Parathyroid adenoma (tissue), 2 donors: ENCODE data around the gene ARPC2.
A peak's percentile ranks its signal among the peaks of the same experiment; 100 is the strongest.

Experiments
- H2AFZ ChIP-seq: fragments of 300-600 bp; sonication (generic); one replicate; pipeline ENCODE4 v1.7.0; 2017; ENCODE audit warnings: antibody characterized with exemption, mild to moderate bottlenecking
- H3K27ac ChIP-seq: fragments of 300-600 bp; sonication (generic); one replicate; pipeline ENCODE4 v1.7.0; 2017
- H3K27me3 ChIP-seq: fragments of 300-600 bp; sonication (generic); one replicate; pipeline ENCODE4 v1.7.0; 2017; ENCODE audit warnings: low read length; ENCODE audit not compliant: control insufficient read depth, insufficient read depth
- H3K36me3 ChIP-seq: fragments of 300-600 bp; sonication (generic); one replicate; pipeline ENCODE4 v1.7.0; 2017; ENCODE audit warnings: low read length; ENCODE audit not compliant: control insufficient read depth, insufficient read depth
- H3K4me1 ChIP-seq: fragments of 300-600 bp; sonication (generic); one replicate; pipeline ENCODE4 v1.7.0; 2017; ENCODE audit warnings: control low read depth
- H3K4me2 ChIP-seq: fragments of 300-600 bp; sonication (generic); one replicate; pipeline ENCODE4 v1.7.0; 2017; ENCODE audit warnings: low read length
- H3K4me3 ChIP-seq: fragments of 300-600 bp; sonication (generic); one replicate; pipeline ENCODE4 v1.7.0; 2017; ENCODE audit warnings: low read depth, low read length
- H3K79me2 ChIP-seq: fragments of 300-600 bp; sonication (generic); one replicate; pipeline ENCODE4 v1.7.0; 2017; ENCODE audit warnings: control low read depth
- H3K9ac ChIP-seq: fragments of 300-600 bp; sonication (generic); one replicate; pipeline ENCODE4 v1.7.0; 2017; ENCODE audit warnings: mild to moderate bottlenecking
- H3K9me3 ChIP-seq: fragments of 300-600 bp; sonication (generic); one replicate; pipeline ENCODE4 v1.7.0; 2017; ENCODE audit warnings: low read length; ENCODE audit not compliant: control insufficient read depth
- TF ChIP-seq, protein P1 (sequence below): fragments of 300-600 bp; sonication (generic); IDR thresholded peaks from one replicate; pipeline ENCODE4 v1.7.0; 2017; ENCODE audit warnings: antibody characterized with exemption, mild to moderate bottlenecking
- donor health status: primary hyperparathyroidism.

Gene ARPC2

DNA sequence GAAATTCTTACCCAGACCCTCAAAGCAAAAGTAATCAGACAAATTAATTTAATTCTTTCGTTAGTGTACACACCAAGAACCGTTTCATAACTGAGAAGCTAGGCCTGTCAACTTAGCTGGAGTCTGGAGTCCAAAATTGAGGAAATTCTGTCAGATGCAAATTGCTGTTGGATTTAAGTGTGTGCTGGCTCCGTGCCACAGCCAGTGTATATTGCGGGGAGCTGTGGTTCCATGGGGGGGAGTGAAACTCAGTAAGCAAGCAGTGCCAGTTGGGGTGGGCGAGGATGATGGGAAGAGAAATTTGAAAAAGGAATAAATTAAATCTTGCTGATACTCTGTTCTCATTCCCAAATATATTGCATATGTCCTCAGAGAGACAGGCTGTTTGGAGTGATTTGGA, 4.0 kb downstream of the ARPC2 start:
- H3K27ac ChIP-seq, result no peak overlapping the region
- no peak overlapping the region for H3K9ac ChIP-seq
- no peaks in the 10 kb centered on the region for H3K9me3 ChIP-seq
- H3K4me1 ChIP-seq, result peaks cover 15% of the 10 kb centered on the region
- H3K79me2 ChIP-seq, result peaks cover 40% of the 10 kb centered on the region
- no peak overlapping the region for H3K4me3 ChIP-seq
- no peaks in the 10 kb centered on the region for H3K36me3 ChIP-seq
- no peak overlapping the region for H3K4me2 ChIP-seq
- TF ChIP-seq, protein P1, sequence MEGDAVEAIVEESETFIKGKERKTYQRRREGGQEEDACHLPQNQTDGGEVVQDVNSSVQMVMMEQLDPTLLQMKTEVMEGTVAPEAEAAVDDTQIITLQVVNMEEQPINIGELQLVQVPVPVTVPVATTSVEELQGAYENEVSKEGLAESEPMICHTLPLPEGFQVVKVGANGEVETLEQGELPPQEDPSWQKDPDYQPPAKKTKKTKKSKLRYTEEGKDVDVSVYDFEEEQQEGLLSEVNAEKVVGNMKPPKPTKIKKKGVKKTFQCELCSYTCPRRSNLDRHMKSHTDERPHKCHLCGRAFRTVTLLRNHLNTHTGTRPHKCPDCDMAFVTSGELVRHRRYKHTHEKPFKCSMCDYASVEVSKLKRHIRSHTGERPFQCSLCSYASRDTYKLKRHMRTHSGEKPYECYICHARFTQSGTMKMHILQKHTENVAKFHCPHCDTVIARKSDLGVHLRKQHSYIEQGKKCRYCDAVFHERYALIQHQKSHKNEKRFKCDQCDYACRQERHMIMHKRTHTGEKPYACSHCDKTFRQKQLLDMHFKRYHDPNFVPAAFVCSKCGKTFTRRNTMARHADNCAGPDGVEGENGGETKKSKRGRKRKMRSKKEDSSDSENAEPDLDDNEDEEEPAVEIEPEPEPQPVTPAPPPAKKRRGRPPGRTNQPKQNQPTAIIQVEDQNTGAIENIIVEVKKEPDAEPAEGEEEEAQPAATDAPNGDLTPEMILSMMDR, result no peak
- no peaks in the 10 kb centered on the region for H3K27me3 ChIP-seq
- no peak overlapping the region for H2AFZ ChIP-seq

DNA sequence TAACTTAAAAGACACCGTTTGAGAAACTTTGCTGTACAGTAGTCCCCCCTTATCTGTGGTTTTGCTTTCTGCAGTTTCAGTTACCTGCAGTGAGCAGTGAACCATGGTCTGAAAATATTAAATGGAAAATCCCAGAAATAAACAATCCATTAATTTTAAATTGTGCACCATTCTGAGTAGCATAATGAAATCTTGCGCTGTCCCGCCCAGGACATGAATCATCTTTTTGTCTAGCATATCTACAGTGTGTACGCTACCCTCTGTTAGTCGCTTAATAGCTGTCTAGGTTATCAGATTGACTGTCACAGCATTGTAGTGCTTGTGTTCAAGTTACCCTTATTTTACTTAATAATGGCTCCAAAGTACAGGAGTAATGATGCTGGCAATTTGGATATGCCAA, 6.1 kb downstream of the ARPC2 start:
- no peaks in the 10 kb centered on the region for H3K36me3 ChIP-seq
- no peak overlapping the region for H3K9ac ChIP-seq
- TF ChIP-seq, protein P1, result no peak
- H2AFZ ChIP-seq, result no peak overlapping the region
- no peak overlapping the region for H3K4me3 ChIP-seq
- no peaks in the 10 kb centered on the region for H3K9me3 ChIP-seq
- H3K79me2 ChIP-seq, result peaks cover 34% of the 10 kb centered on the region
- H3K27ac ChIP-seq, result no peak overlapping the region
- no peaks in the 10 kb centered on the region for H3K27me3 ChIP-seq
- H3K4me1 ChIP-seq, result peaks cover 15% of the 10 kb centered on the region
- H3K4me2 ChIP-seq, result no peak overlapping the region

DNA sequence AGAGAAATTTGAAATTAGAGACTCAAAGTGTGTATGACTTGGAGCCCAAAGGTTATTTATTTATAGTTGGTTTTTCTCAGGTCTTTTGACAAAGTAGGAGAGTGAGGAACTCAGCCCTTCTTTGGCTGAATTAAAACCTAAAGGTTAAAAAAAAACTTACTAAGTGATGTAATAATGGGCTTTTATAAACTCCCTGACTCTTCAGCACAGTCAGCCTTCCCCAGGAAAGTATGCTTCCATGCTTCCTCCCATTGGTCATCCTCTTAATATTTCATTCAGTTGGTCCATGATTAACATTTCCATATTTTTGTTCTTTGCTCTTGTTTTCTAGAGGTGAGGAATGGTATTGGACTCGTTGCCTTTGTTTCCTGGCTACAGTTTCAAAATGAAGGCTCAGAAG, 7.2 kb downstream of the ARPC2 start:
- Histone ChIP-seq H3K27ac (no peak overlapping the region), H3K79me2 (peaks cover 30% of the 10 kb centered on the region), H3K4me2 (no peak overlapping the region), H3K36me3 (no peaks in the 10 kb centered on the region), H3K4me1 (peaks cover 9% of the 10 kb centered on the region), H3K9ac (no peak overlapping the region), H3K4me3 (no peak overlapping the region), H3K27me3 (no peaks in the 10 kb centered on the region), H2AFZ (no peak overlapping the region), H3K9me3 (no peaks in the 10 kb centered on the region)
- TF ChIP-seq, protein P1, result no peak

DNA sequence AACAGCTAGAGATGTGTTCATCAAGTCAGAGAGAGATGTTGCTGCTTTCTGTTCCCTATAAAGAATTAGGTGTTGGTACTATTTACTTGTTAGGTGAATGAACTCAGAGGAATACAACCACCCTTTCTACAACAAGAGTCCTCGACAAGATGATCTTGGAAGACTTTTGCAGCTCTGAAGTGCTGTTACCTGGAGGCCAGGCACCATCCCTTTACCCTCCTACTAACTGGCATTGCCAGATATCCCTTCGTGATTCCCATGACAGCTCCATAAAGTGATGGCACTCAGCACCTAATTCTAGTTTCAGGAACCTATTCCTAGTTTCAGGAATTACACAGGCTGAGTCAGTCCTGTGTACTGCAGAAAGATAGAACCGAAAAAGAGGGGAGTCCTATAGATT, 9.9 kb downstream of the ARPC2 start:
- H3K27ac ChIP-seq, result no peak overlapping the region
- H3K79me2 ChIP-seq, result peaks cover 21% of the 10 kb centered on the region
- H3K4me1 ChIP-seq, result peaks cover 9% of the 10 kb centered on the region
- no peaks in the 10 kb centered on the region for H3K27me3 ChIP-seq
- no peaks in the 10 kb centered on the region for H3K36me3 ChIP-seq
- TF ChIP-seq, protein P1, result no peak
- H3K4me3 ChIP-seq, result no peak overlapping the region
- H3K9ac ChIP-seq, result no peak overlapping the region
- no peak overlapping the region for H3K4me2 ChIP-seq
- H2AFZ ChIP-seq, result no peak overlapping the region
- H3K9me3 ChIP-seq, result no peaks in the 10 kb centered on the region

DNA sequence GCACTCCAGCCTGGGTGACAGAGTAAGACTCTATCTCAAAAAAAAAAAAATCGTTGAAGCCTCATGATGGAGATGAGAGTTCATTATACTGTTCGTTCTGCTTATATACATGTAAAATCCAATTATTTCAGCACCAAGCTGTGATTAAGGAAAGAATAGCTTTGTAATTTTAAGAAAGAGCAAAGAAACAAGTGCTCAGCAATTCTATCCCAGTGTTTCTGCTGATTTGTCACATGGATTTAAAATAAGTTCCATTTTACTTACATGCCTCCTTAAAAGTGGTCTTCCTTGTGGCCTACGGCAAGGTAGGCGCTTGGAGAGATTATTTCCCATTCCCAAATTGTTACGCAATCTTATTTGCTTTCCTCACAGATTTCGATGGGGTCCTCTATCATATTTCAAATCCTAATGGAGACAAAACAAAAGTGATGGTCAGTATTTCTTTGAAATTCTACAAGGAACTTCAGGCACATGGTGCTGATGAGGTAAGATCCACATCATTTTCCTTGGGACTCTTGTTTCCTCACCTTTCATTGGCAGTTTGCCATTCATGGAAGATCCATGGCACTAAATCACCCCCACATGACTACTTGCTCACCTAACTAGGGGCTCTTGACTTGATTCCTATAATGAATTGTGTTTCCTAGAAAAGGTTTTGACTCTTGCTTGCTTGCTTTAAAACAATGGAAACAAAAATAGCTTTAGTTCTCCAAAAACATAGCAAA, 11.5 kb downstream of the ARPC2 start:
- H3K4me3 ChIP-seq, result no peak overlapping the region
- no peaks in the 10 kb centered on the region for H3K27me3 ChIP-seq
- no peak overlapping the region for H3K4me2 ChIP-seq
- H3K9ac ChIP-seq, result no peak overlapping the region
- H3K27ac ChIP-seq, result peak overlapping the region; percentile 22
- no peaks in the 10 kb centered on the region for H3K4me1 ChIP-seq
- H3K79me2 ChIP-seq, result peaks cover 13% of the 10 kb centered on the region
- no peaks in the 10 kb centered on the region for H3K9me3 ChIP-seq
- H3K36me3 ChIP-seq, result no peaks in the 10 kb centered on the region
- TF ChIP-seq, protein P1, result no peak
- H2AFZ ChIP-seq, result no peak overlapping the region
